HG03469 (cell line): ENCODE results near the gene PARD6A.

ENCODE experiments used
- ATAC-seq: cut with Tn5 transposase; IDR thresholded peaks from one replicate; pipeline ENCODE4 v1.9.1; 2021; ENCODE audit warnings: mild to moderate bottlenecking, moderate library complexity, moderate number of reproducible peaks; ENCODE audit not compliant: unreplicated experiment

PARD6A gene

GRCh38 chr16:67666559-67667452 lies 6.0 kb downstream of the PARD6A start, which contains the start of the genes C16orf86 and ENKD1:
Gene C16orf86 (plus strand): TSS chr16:67666814. CDS start chr16:67666971, 157 bp downstream.
Gene ENKD1 (minus strand): TSS chr16:67666750. CDS start chr16:67666442, 308 bp downstream.
- no peak for ATAC-seq

- no peak for ATAC-seq
These were observed 6.7 kb downstream of the PARD6A start for GRCh38 chr16:67667453-67667816.

GRCh38 chr16:67667817-67668494 lies 7.2 kb downstream of the PARD6A start:
- ATAC-seq: peak; percentile 69

GRCh38 chr16:67668495-67669157 lies 7.9 kb downstream of the PARD6A start:
- ATAC-seq: no peak

GRCh38 chr16:67669499-67670101 lies 8.8 kb downstream of the PARD6A start:
- ATAC-seq: no peak

- no peak for ATAC-seq
These were observed 11.5 kb downstream of the PARD6A start for GRCh38 chr16:67672306-67672705.

GRCh38 chr16:67672739-67673662 lies 12.2 kb downstream of the PARD6A start:
- no peak for ATAC-seq

- no peak for ATAC-seq
These were observed 13.2 kb downstream of the PARD6A start for GRCh38 chr16:67673712-67674580.

GRCh38 chr16:67674851-67675578 lies 14.3 kb downstream of the PARD6A start:
- no peak for ATAC-seq

- no peak for ATAC-seq
These were observed 14.8 kb downstream of the PARD6A start for GRCh38 chr16:67675579-67675935.

- no peak for ATAC-seq
These were observed 15.2 kb downstream of the PARD6A start for GRCh38 chr16:67675999-67676398.

- no peak for ATAC-seq
These were observed 15.8 kb downstream of the PARD6A start for GRCh38 chr16:67676516-67676915.

- ATAC-seq: no peak
These were observed 16.2 kb downstream of the PARD6A start for GRCh38 chr16:67676939-67677338.

GRCh38 chr16:67677712-67678111 lies 17.0 kb downstream of the PARD6A start:
- no peak for ATAC-seq

- ATAC-seq: no peak
These were observed 17.7 kb downstream of the PARD6A start for GRCh38 chr16:67678354-67679023.

- no peak for ATAC-seq
These were observed 19.5 kb downstream of the PARD6A start for GRCh38 chr16:67679935-67680897.

- ATAC-seq: no peak
These were observed 23.0 kb downstream of the PARD6A start for GRCh38 chr16:67683767-67684166.
